Keratinocyte (primary cell): ENCODE data around the gene PHF12. TPM values are rescaled to one million over a fixed set of nuclear protein-coding genes. Genes with fewer than 3 reads are reported as not detected.

ENCODE experiments used
- DNase-seq: peaks from one replicate; pipeline ENCODE4 v3.0.0-alpha.2; 2011; ENCODE audit warnings: low read depth, missing footprints, low spot score
- FAIRE-seq: peaks from 2 replicates; lab custom pipeline; 2011; peaks lifted over from hg19 to GRCh38; lab: Jason Lieb, UNC
- H2AFZ ChIP-seq: 2 replicates; pipeline ENCODE4 v1.6.0; 2012; ENCODE audit warnings: low read length, control low read depth, inconsistent platforms; ENCODE audit not compliant: control insufficient read depth
- H3K27ac ChIP-seq: 2 replicates; pipeline ENCODE4 v1.5.1; 2011; ENCODE audit warnings: low read length; ENCODE audit not compliant: control insufficient read depth, insufficient read depth
- H3K27me3 ChIP-seq: 3 replicates; pipeline ENCODE4 v1.6.0; 2011; ENCODE audit warnings: low read length; ENCODE audit not compliant: control insufficient read depth, insufficient read depth; ENCODE audit errors: extremely low read depth
- H3K36me3 ChIP-seq, 2 experiments: 2 replicates in 1 of 2; 3 replicates in 1 of 2; pipeline ENCODE4 v1.5.1; 2011; ENCODE audit warnings: low read length in 2 of 2, mild to moderate bottlenecking in 1 of 2; ENCODE audit not compliant: control insufficient read depth in 2 of 2, insufficient read depth in 2 of 2; ENCODE audit errors: extremely low read depth in 1 of 2
- H3K4me1 ChIP-seq: 3 replicates; pipeline ENCODE4 v1.5.1; 2011; ENCODE audit warnings: low read length; ENCODE audit not compliant: control insufficient read depth, insufficient read depth; ENCODE audit errors: extremely low read depth
- H3K4me2 ChIP-seq: 3 replicates; pipeline ENCODE4 v1.6.0; 2011; ENCODE audit warnings: low read depth, low read length; ENCODE audit not compliant: control insufficient read depth, insufficient read depth; ENCODE audit errors: extremely low read depth
- H3K4me3 ChIP-seq, 3 experiments: fragments of 200-600 bp in 1 of 3; sonication (generic) in 1 of 3; 2 replicates in 2 of 3; 3 replicates in 1 of 3; pipeline ENCODE4 v1.5.1; 2011 to 2016; ENCODE audit warnings: low read length in 3 of 3, mild to moderate bottlenecking in 3 of 3, control low read depth in 2 of 3, inconsistent platforms in 1 of 3, low read depth in 1 of 3, mixed read lengths in 1 of 3, mixed run types in 1 of 3, moderate library complexity in 1 of 3; ENCODE audit not compliant: control insufficient read depth in 2 of 3, insufficient read depth in 2 of 3; ENCODE audit errors: extremely low read depth in 1 of 3
- H3K79me2 ChIP-seq: 2 replicates; pipeline ENCODE4 v1.6.0; 2012; ENCODE audit warnings: low read length; ENCODE audit not compliant: control insufficient read depth, insufficient read depth
- H3K9ac ChIP-seq: 3 replicates; pipeline ENCODE4 v1.6.0; 2011; ENCODE audit warnings: low read length; ENCODE audit not compliant: control insufficient read depth, insufficient read depth; ENCODE audit errors: extremely low read depth
- H3K9me1 ChIP-seq: 3 replicates; pipeline ENCODE4 v1.6.0; 2011; ENCODE audit warnings: low read length; ENCODE audit not compliant: control insufficient read depth, insufficient read depth; ENCODE audit errors: extremely low read depth
- H3K9me3 ChIP-seq: 2 replicates; pipeline ENCODE4 v1.5.1; 2012; ENCODE audit warnings: low read depth, low read length; ENCODE audit not compliant: control insufficient read depth
- H4K20me1 ChIP-seq: 3 replicates; pipeline ENCODE4 v1.6.0; 2011; ENCODE audit warnings: low read length; ENCODE audit not compliant: control insufficient read depth, insufficient read depth; ENCODE audit errors: extremely low read depth
- CTCF ChIP-seq, 3 experiments: IDR thresholded peaks in 1 of 3; conservative IDR thresholded peaks in 1 of 3; optimal IDR thresholded peaks in 1 of 3; 2 replicates in 2 of 3; 3 replicates in 1 of 3; pipeline versions ENCODE3 to v1.5.1; 2011; ENCODE audit warnings: low read length in 3 of 3, mild to moderate bottlenecking in 3 of 3, moderate library complexity in 2 of 3, control low read depth in 1 of 3, inconsistent platforms in 1 of 3; ENCODE audit not compliant: insufficient read depth in 2 of 3; ENCODE audit errors: extremely low read depth in 1 of 3
- EZH2 ChIP-seq: IDR thresholded peaks from one replicate; pipeline ENCODE4 v1.6.1; 2012; ENCODE audit warnings: inconsistent platforms, mild to moderate bottlenecking, low read length, moderate library complexity
- dilution Hi-C: fragments of 300-500 bp; cut with MboI; formaldehyde crosslinking; loops from one replicate; pipeline ENCODE4 v1.7.0; 2020; ENCODE audit warnings: low sequenced_read_pairs; ENCODE audit not compliant: extremely low pct_ligation_motif_present
- polyA plus RNA-seq, 5 experiments: library from polyadenylated mRNA; depleted of rRNA in 3 of 5; stranded (reverse) in 3 of 5; stranded (forward) in 1 of 5; unstranded in 1 of 5; fragments of >200 nt; gene quantifications; 1 replicate in 1 of 5; 2 replicates in 3 of 5; 3 replicates in 1 of 5; pipeline versions ENCODE4 v1.2.1 to v1.2.3, GENCODE V29; 2011 to 2012; ENCODE audit warnings: missing spikeins in 2 of 5, low read depth in 1 of 5, low replicate concordance in 1 of 5

PHF12 gene
- polyA plus RNA-seq, 1 donor (not counting 4 experiments of a cell fraction or from before 2014, with no cell fraction given) = 9.6 TPM

DNA sequence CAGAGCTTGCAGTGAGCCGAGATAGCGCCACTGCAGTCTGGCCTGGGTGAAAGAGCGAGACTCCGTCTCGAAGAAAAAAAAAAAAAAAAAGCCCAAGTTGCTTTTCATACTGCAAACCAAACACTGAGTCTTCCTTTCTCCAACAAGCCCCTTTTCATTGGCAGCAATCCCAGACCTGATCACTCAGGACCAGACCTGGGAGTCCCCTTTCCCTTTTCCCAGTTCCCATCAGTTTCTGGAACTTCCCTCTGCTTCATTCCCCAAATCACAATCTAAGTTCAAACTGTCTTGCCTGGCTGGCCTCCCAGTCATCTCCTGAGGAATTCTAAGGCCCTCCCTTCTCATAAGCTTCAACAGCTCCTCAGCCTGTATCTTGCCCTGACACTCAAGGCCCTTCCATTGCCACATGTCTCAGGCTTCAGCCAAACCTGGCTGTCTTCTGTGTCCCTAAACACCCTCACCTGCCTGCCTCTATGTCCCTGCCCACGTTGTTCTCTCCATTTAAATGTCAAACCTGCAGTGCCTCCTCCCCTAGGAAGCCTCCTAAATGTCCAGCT, 11.8 kb upstream of the PHF12 start:
- Histone ChIP-seq H3K27me3 (peaks cover 10% of the 10 kb centered on the region), H3K9me1 (no peaks in the 10 kb centered on the region), H3K9me3 (no peaks in the 10 kb centered on the region), H3K9ac (no peak overlapping the region), H2AFZ (no peak overlapping the region), H3K4me3 (no peak overlapping the region), H4K20me1 (no peaks in the 10 kb centered on the region), H3K4me1 (peaks cover 4% of the 10 kb centered on the region), H3K27ac (no peak overlapping the region), H3K79me2 (no peaks in the 10 kb centered on the region), H3K4me2 (no peak overlapping the region), H3K36me3 (no peaks in the 10 kb centered on the region)
- DNase-seq = no peak
- TF ChIP-seq EZH2 = no peak
- no peak for TF ChIP-seq CTCF (optimal IDR thresholded peaks at IDR 0.05 in 1 of 3, IDR thresholded peaks at IDR 0.05 in 1 of 3, conservative IDR thresholded peaks at IDR 0.05 in 1 of 3; ENCODE audit: extremely low read depth in 1 of 3, insufficient read depth in 2 of 3, low read length in 3 of 3)
- dilution Hi-C loops = no loop called here
- no peak for FAIRE-seq

DNA sequence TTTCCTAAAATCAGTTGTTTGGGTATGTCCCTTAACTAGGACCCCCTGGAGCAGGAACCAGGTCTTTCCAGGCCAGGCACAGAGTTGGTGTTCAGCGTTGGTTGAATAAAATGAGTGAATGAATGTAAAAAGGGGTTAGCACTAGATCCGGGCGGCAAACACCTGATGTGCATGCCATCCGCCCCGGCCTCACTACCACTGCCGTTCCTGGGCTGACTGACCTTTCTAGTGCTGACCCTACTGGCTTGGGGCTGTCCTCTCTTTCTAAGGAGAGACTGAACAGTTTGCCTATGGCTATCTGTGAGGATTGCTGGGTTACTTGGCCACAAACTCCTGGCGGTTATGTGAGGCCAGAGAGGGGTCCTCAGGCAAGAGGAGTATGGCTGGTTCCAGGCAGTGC, 10.1 kb upstream of the PHF12 start:
- H3K79me2 ChIP-seq = no peaks in the 10 kb centered on the region
- no peak overlapping the region for H3K9ac ChIP-seq
- no peaks in the 10 kb centered on the region for H3K9me1 ChIP-seq
- no peak overlapping the region for H3K4me3 ChIP-seq
- FAIRE-seq = no peak
- peaks cover 4% of the 10 kb centered on the region for H3K4me1 ChIP-seq
- H3K27me3 ChIP-seq = no peaks in the 10 kb centered on the region
- TF ChIP-seq CTCF (optimal IDR thresholded peaks at IDR 0.05 in 1 of 3, IDR thresholded peaks at IDR 0.05 in 1 of 3, conservative IDR thresholded peaks at IDR 0.05 in 1 of 3; ENCODE audit: extremely low read depth in 1 of 3, insufficient read depth in 2 of 3, low read length in 3 of 3) = no peak
- no peak for TF ChIP-seq EZH2
- H3K4me2 ChIP-seq = no peak overlapping the region
- H4K20me1 ChIP-seq = no peaks in the 10 kb centered on the region
- H3K9me3 ChIP-seq = no peaks in the 10 kb centered on the region
- dilution Hi-C loops = no loop called here
- H3K36me3 ChIP-seq = no peaks in the 10 kb centered on the region
- DNase-seq = no peak
- H2AFZ ChIP-seq = no peak overlapping the region
- no peak overlapping the region for H3K27ac ChIP-seq
